Measurements from ENCODE around the gene SPECC1L.

- TF ChIP-seq ZNF24 (IDR thresholded peaks at IDR 0.05) (no peak), RAD51 (IDR thresholded peaks at IDR 0.05) (no peak), ZNF274 (IDR thresholded peaks at IDR 0.05; ENCODE audit: insufficient read depth, insufficient read length) (no peak), CTCF (IDR thresholded peaks at IDR 0.05 in 2 of 3, conservative IDR thresholded peaks at IDR 0.05 in 1 of 3; ENCODE audit: control insufficient read depth in 2 of 3, extremely low read depth in 1 of 3, insufficient read depth in 1 of 3, low read depth in 3 of 3, low read length in 3 of 3) (no peak)
These were observed 34.6 kb downstream of the SPECC1L start for GRCh38 chr22:24305260-24305692.
